Nephron (organoid): Measurements from ENCODE around the gene ENTPD2.
A peak's percentile ranks its signal among the peaks of the same experiment; 100 is the strongest.
"Not testable (repeated sequence)": the region's sequence is repeated elsewhere in the genome, so short reads cannot be mapped to it uniquely, and the experiment has no call there.

Experiments used
- H3K27ac Mint-ChIP-seq, 3 experiments: 2 replicates each; pipeline ENCODE4 v1.8.0; 2020; ENCODE audit warnings: mixed read lengths in 3 of 3, mild to moderate bottlenecking in 2 of 3, moderate library complexity in 1 of 3
- H3K27me3 Mint-ChIP-seq: 2 replicates; pipeline ENCODE4 v1.8.0; 2021; ENCODE audit warnings: low read depth, mild to moderate bottlenecking, moderate library complexity, mixed read lengths
- H3K36me3 Mint-ChIP-seq: 2 replicates; pipeline ENCODE4 v1.8.0; 2020; ENCODE audit warnings: low read depth, mixed read lengths
- H3K4me1 Mint-ChIP-seq: 2 replicates; pipeline ENCODE4 v1.8.0; 2020; ENCODE audit warnings: mixed read lengths
- H3K4me3 Mint-ChIP-seq, 3 experiments: 2 replicates each; pipeline ENCODE4 v1.8.0; 2020; ENCODE audit warnings: mild to moderate bottlenecking in 3 of 3, mixed read lengths in 3 of 3, moderate library complexity in 2 of 3
- H3K9me3 Mint-ChIP-seq: 2 replicates; pipeline ENCODE4 v1.8.0; 2020; ENCODE audit warnings: mixed read lengths
- TF ChIP-seq, protein P1 (sequence below), 3 experiments: fragments of 200-600 bp; sonication (generic); IDR thresholded peaks; one replicate each; pipeline ENCODE4 v1.5.0; 2021; ENCODE audit warnings: antibody characterized with exemption in 3 of 3; ENCODE audit not compliant: unreplicated experiment in 3 of 3

The ENTPD2 gene

GRCh38 chr9:137065336-137065967 is 11.6 kb upstream of the ENTPD2 start:
- Mint-ChIP-seq H3K9me3 (no peaks in the 10 kb centered on the region), H3K4me3 (no peak overlapping the region), H3K4me1 (no peaks in the 10 kb centered on the region), H3K27ac (no peak overlapping the region), H3K36me3 (no peaks in the 10 kb centered on the region), H3K27me3 (peaks cover 20% of the 10 kb centered on the region)
- TF ChIP-seq, protein P1, sequence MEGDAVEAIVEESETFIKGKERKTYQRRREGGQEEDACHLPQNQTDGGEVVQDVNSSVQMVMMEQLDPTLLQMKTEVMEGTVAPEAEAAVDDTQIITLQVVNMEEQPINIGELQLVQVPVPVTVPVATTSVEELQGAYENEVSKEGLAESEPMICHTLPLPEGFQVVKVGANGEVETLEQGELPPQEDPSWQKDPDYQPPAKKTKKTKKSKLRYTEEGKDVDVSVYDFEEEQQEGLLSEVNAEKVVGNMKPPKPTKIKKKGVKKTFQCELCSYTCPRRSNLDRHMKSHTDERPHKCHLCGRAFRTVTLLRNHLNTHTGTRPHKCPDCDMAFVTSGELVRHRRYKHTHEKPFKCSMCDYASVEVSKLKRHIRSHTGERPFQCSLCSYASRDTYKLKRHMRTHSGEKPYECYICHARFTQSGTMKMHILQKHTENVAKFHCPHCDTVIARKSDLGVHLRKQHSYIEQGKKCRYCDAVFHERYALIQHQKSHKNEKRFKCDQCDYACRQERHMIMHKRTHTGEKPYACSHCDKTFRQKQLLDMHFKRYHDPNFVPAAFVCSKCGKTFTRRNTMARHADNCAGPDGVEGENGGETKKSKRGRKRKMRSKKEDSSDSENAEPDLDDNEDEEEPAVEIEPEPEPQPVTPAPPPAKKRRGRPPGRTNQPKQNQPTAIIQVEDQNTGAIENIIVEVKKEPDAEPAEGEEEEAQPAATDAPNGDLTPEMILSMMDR (IDR thresholded peaks at IDR 0.05; ENCODE audit: unreplicated experiment in 3 of 3): no peak

GRCh38 chr9:137064880-137065164 is 11.0 kb upstream of the ENTPD2 start:
- H3K27me3 Mint-ChIP-seq: peaks cover 20% of the 10 kb centered on the region
- no peaks in the 10 kb centered on the region for H3K36me3 Mint-ChIP-seq
- no peak overlapping the region for H3K27ac Mint-ChIP-seq
- H3K9me3 Mint-ChIP-seq: no peaks in the 10 kb centered on the region
- H3K4me3 Mint-ChIP-seq: no peak overlapping the region
- TF ChIP-seq, protein P1 (IDR thresholded peaks at IDR 0.05; ENCODE audit: unreplicated experiment in 3 of 3): no peak
- no peaks in the 10 kb centered on the region for H3K4me1 Mint-ChIP-seq

DNA sequence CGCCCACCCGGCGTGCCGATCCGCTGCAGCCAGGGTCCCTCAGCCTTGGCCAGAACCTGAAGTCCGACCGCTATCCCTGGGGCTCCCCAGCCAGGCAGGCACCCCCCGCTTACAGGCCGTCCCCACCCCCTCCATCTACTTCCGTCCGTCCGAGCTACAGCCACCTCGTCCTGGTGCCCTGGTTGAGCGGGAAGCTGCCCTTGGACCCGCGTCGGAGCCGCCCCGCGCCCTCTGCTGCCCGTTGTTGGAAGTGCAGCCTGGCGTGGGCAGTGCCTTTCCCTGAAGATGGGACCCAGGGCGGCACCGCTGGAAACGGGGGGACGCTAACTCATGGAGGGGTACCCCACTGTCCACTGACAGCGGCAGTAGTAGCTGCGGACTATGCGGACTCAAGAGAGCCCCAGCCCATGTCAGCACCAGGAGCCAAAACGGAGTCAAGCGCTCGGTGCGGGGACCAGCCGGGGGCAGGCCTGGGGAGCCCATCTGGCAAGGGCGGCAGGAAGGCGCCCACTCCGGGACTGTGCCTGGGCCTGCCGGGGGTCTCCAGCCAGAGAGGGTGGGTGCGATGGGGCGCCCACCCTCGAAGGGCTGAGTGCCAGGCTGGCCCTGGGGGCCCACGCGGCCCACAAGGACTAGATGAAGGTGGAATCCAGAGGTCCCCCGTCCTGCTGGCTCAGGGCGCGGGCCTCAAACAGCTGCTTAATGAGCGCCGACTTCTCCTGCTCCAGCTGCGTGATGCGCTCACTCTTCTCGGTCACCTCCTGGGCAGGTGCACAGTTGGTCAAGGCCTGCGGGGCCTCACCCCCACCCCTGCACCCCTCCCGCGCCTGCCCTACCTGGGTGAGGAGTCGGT is 10.4 kb upstream of the ENTPD2 start:
- Mint-ChIP-seq H3K27me3 (peaks cover 20% of the 10 kb centered on the region), H3K27ac (no peak overlapping the region), H3K4me3 (no peak overlapping the region), H3K9me3 (no peaks in the 10 kb centered on the region), H3K36me3 (no peaks in the 10 kb centered on the region), H3K4me1 (no peaks in the 10 kb centered on the region)
- TF ChIP-seq, protein P1 (IDR thresholded peaks at IDR 0.05; ENCODE audit: unreplicated experiment in 3 of 3): peak; percentile 93 to 96 (median 94)

- peaks cover 28% of the 10 kb centered on the region for H3K27me3 Mint-ChIP-seq
- H3K36me3 Mint-ChIP-seq: no peaks in the 10 kb centered on the region
- no peak overlapping the region for H3K27ac Mint-ChIP-seq
- TF ChIP-seq, protein P1 (IDR thresholded peaks at IDR 0.05; ENCODE audit: unreplicated experiment in 3 of 3): no peak
- no peaks in the 10 kb centered on the region for H3K9me3 Mint-ChIP-seq
- peaks cover 4% of the 10 kb centered on the region for H3K4me1 Mint-ChIP-seq
- H3K4me3 Mint-ChIP-seq: no peak overlapping the region
Measured at GRCh38 chr9:137063311-137064026, 9.6 kb upstream of the ENTPD2 start.

GRCh38 chr9:137062798-137063197 is 8.9 kb upstream of the ENTPD2 start:
- not testable (repeated sequence) for H3K9me3 Mint-ChIP-seq, H3K4me3 Mint-ChIP-seq, H3K27ac Mint-ChIP-seq, H3K36me3 Mint-ChIP-seq, H3K4me1 Mint-ChIP-seq
- H3K27me3 Mint-ChIP-seq: peaks cover 32% of the 10 kb centered on the region

DNA sequence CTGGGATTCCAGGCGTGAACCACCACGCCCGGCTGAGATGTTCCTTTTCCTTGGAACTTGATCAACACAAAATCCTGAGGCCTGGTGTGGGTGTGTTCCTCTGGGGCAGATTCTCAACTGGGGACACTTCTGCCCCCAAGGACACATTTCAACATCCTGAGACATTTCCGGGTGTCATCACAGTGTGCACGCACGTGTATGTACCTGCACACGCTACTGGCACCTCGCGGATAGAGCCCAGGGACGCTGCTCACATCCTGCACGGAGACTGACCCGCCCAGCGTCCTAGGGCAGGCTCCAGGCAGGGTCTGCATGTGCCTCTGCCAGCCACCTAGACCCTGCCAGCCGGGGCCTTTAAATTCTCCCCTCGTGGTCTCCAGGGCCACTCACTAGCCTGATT is 8.5 kb upstream of the ENTPD2 start:
- no peaks in the 10 kb centered on the region for H3K36me3 Mint-ChIP-seq
- TF ChIP-seq, protein P1 (IDR thresholded peaks at IDR 0.05; ENCODE audit: unreplicated experiment in 3 of 3): no peak
- H3K4me1 Mint-ChIP-seq: peaks cover 13% of the 10 kb centered on the region
- H3K27me3 Mint-ChIP-seq: peaks cover 32% of the 10 kb centered on the region
- no peaks in the 10 kb centered on the region for H3K9me3 Mint-ChIP-seq
- no peak overlapping the region for H3K4me3 Mint-ChIP-seq
- H3K27ac Mint-ChIP-seq: no peak overlapping the region
